Stomach (tissue), 4 donors: ENCODE results near the gene PARD6G.

Experiments used
- CTCF ChIP-seq, 7 experiments: fragments of 450-650 bp in 4 of 7; fragments of 200-600 bp in 3 of 7; sonication (generic) in 3 of 7; IDR thresholded peaks; one replicate each; pipeline ENCODE4 v1.5.1; 2016 to 2019; ENCODE audit warnings: antibody characterized with exemption in 7 of 7, control low read depth in 2 of 7, mild to moderate bottlenecking in 1 of 7
- EP300 ChIP-seq: sonication (generic); formaldehyde crosslinking; IDR thresholded peaks from one replicate; pipeline ENCODE4 v1.6.1; 2017; ENCODE audit warnings: antibody characterized with exemption
- POLR2A ChIP-seq, 4 donors: fragments of 450-650 bp; IDR thresholded peaks; one replicate each; pipeline ENCODE4 v1.6.1; 2016; ENCODE audit warnings: antibody characterized with exemption in 4 of 4, control low read depth in 2 of 4, mild to moderate bottlenecking in 1 of 4, moderate library complexity in 1 of 4
- POLR2AphosphoS5 ChIP-seq, 3 donors: sonication (generic); formaldehyde crosslinking; IDR thresholded peaks; one replicate each; pipeline ENCODE4 v1.6.1; 2016; ENCODE audit warnings: antibody characterized with exemption in 3 of 3

GRCh38 chr18:80225685-80226084 lies 21.6 kb downstream of the PARD6G start:
- TF ChIP-seq CTCF (IDR thresholded peaks at IDR 0.05) (no peak), POLR2AphosphoS5 (IDR thresholded peaks at IDR 0.05) (no peak), POLR2A (IDR thresholded peaks at IDR 0.05) (no peak), EP300 (no peak)
